B cell (primary cell): ENCODE data around the gene CATSPERD.

Experiments used
- EZH2 ChIP-seq: IDR thresholded peaks from 2 replicates; pipeline ENCODE4 v1.6.1; 2012; ENCODE audit warnings: borderline replicate concordance, low read depth, mild to moderate bottlenecking, moderate library complexity, low read length; ENCODE audit not compliant: insufficient read depth, poor library complexity, severe bottlenecking
- TF ChIP-seq, protein P1 (sequence below): fragments of 200-600 bp; IDR thresholded peaks from one replicate; pipeline ENCODE4 v1.8.0; 2022; ENCODE audit warnings: antibody characterized with exemption, mild to moderate bottlenecking

DNA sequence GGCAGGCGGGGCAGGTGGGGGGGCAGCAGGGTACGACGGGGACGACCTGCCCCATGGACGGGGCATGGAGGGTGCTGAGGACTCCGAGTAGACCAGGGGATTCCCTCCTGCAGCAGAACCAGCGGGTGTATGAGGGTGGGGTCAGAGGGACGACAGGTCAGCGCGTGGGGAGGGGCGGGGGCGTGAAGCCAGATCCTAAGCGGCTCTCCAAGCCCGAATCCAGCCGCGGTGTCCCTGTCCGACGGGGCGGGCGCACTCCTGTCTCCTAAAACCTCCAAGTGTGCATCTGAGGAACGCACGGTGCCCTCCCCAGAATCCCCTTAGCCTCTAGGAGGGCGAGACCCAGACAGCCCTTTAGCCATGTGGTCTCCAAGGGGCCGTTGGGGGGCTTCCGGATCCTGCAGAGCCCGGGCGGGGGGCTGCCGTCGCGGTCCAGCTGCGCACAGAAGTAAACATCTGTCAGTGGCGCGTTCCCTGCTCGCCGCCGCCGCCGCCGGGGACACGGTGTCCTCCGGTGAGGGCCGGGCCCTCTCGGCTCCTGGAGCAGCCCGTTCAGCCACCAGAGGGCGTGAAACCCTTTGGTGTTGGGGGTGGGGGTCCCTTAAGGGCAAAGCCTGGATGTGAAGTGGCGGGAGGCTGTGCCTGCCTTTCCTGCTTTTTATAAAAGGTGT lies 85.2 kb downstream of the CATSPERD start:
- no peak for TF ChIP-seq EZH2
- TF ChIP-seq, protein P1, sequence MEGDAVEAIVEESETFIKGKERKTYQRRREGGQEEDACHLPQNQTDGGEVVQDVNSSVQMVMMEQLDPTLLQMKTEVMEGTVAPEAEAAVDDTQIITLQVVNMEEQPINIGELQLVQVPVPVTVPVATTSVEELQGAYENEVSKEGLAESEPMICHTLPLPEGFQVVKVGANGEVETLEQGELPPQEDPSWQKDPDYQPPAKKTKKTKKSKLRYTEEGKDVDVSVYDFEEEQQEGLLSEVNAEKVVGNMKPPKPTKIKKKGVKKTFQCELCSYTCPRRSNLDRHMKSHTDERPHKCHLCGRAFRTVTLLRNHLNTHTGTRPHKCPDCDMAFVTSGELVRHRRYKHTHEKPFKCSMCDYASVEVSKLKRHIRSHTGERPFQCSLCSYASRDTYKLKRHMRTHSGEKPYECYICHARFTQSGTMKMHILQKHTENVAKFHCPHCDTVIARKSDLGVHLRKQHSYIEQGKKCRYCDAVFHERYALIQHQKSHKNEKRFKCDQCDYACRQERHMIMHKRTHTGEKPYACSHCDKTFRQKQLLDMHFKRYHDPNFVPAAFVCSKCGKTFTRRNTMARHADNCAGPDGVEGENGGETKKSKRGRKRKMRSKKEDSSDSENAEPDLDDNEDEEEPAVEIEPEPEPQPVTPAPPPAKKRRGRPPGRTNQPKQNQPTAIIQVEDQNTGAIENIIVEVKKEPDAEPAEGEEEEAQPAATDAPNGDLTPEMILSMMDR, result peak; percentile 71
